Right lobe of liver (tissue), 4 donors: ENCODE data around the gene RAC2.

ENCODE experiments used
- CTCF ChIP-seq, 4 donors: fragments of 200-600 bp in 3 of 4; fragments of 450-650 bp in 1 of 4; IDR thresholded peaks; one replicate each; pipeline versions ENCODE4 v1.5.1 to v1.8.0; 2016 to 2022; ENCODE audit warnings: antibody characterized with exemption in 4 of 4, mild to moderate bottlenecking in 2 of 4
- POLR2A ChIP-seq: fragments of 450-650 bp; IDR thresholded peaks from one replicate; pipeline ENCODE4 v1.6.1; 2017; ENCODE audit warnings: antibody characterized with exemption, mild to moderate bottlenecking
- donor health status: DM: no; HTN: no; CAD: no.
- donor health status: DM: no; HTN: no; CAD: no.
- donor health status: DM: no; HTN: yes; CAD: no.

DNA sequence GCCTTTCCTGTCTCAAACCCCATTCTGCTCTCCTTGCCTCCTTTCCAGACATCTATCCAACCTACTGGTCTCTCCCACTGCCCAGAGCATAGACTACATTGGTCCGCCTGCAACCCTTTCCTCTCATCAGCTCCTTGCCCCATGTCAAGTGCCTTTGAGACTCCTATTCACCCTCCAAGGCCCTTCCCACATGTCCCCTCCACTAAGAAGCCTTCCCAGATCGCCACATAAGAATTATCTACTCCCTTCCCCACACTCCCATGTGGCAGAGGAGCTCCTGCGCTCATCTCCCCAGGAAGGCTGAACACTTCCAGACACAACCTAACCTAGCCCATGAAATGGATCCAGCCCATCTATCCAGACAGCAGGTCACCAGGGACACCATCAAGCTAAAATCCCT is 66.3 kb downstream of the RAC2 start:
- TF ChIP-seq CTCF (IDR thresholded peaks at IDR 0.05), result no peak
- no peak for TF ChIP-seq POLR2A
